Panc1 (cell line): ENCODE data around the gene PRLR. TPM values are rescaled to one million over a fixed set of nuclear protein-coding genes. Genes with fewer than 3 reads are reported as not detected.

Source experiments
- ATAC-seq: fragments of 200-7000 bp; cut with Tn5 transposase; 2 replicates; pipeline ENCODE4 v1.9.1; 2020; ENCODE audit warnings: mild to moderate bottlenecking, moderate library complexity
- BruUV-seq: library from RNA; stranded (reverse); fragments of 400-500 nt; replicated peaks from 2 replicates; lab custom pipeline; 2021; lab: Mats Ljungman, UMichigan
- CTCF ChIA-PET: fragments of 300-600 bp; sonication (Branson Sonifier 250); formaldehyde crosslinking; loops from one replicate; lab custom pipeline; 2022; ENCODE audit warnings: antibody characterized with exemption; lab: Charles Lee
- POLR2A ChIA-PET: fragments of 300-600 bp; sonication (Branson Sonifier 250); formaldehyde crosslinking; loops from one replicate; lab custom pipeline; 2022; ENCODE audit warnings: antibody characterized with exemption; lab: Charles Lee
- DNase-seq: peaks from one replicate; pipeline ENCODE4 v3.0.0-alpha.2; 2010; ENCODE audit warnings: low read depth, low spot score
- H3K27ac ChIP-seq: 2 replicates; pipeline ENCODE4 v1.5.1; 2011; ENCODE audit warnings: mild to moderate bottlenecking, low read length, inconsistent platforms
- H3K27me3 ChIP-seq: fragments of 200-500 bp; sonication (Bioruptor generic); 2 replicates; pipeline ENCODE4 v1.6.0; 2014; ENCODE audit warnings: low read length, inconsistent platforms; ENCODE audit not compliant: control insufficient read depth, insufficient read depth
- H3K36me3 ChIP-seq: fragments of 200-500 bp; sonication (Bioruptor generic); 2 replicates; pipeline ENCODE4 v1.5.1; 2014; ENCODE audit warnings: inconsistent platforms, mild to moderate bottlenecking, low read length, moderate library complexity; ENCODE audit not compliant: control insufficient read depth, insufficient read depth
- H3K4me1 ChIP-seq: 2 replicates; pipeline ENCODE4 v1.5.1; 2011; ENCODE audit warnings: inconsistent platforms, mild to moderate bottlenecking, low read length, moderate library complexity; ENCODE audit not compliant: control insufficient read depth, insufficient read depth
- H3K4me3 ChIP-seq, 2 experiments: 2 replicates each; pipeline ENCODE4 v1.5.1; 2011 to 2012; ENCODE audit warnings: low read depth in 2 of 2, low read length in 2 of 2, mild to moderate bottlenecking in 2 of 2, inconsistent platforms in 1 of 2, moderate library complexity in 1 of 2
- H3K9me3 ChIP-seq: fragments of 200-500 bp; sonication (Bioruptor generic); 2 replicates; pipeline ENCODE4 v1.5.1; 2014; ENCODE audit warnings: low read depth, mild to moderate bottlenecking, inconsistent platforms, low read length, moderate library complexity; ENCODE audit not compliant: control insufficient read depth, insufficient read depth
- CTCF ChIP-seq: fragments of 450-650 bp; IDR thresholded peaks from 2 replicates; pipeline ENCODE4 v1.5.1; 2017; ENCODE audit warnings: mild to moderate bottlenecking
- POLR2AphosphoS5 ChIP-seq: IDR thresholded peaks from 2 replicates; pipeline ENCODE4 v1.6.1; 2012; ENCODE audit warnings: mild to moderate bottlenecking, low read depth, low read length, moderate library complexity
- REST ChIP-seq, 2 experiments: IDR thresholded peaks; 2 replicates each; pipeline ENCODE4 v1.6.1; 2011 to 2012; ENCODE audit warnings: low read depth in 2 of 2, control low read depth in 1 of 2, low read length in 1 of 2, mild to moderate bottlenecking in 1 of 2, moderate library complexity in 1 of 2; ENCODE audit not compliant: insufficient read depth in 1 of 2
- SIN3A ChIP-seq: IDR thresholded peaks from 2 replicates; pipeline ENCODE4 v1.6.1; 2012; ENCODE audit warnings: low read depth, mild to moderate bottlenecking, low read length, moderate library complexity, borderline replicate concordance; ENCODE audit not compliant: insufficient read depth
- TCF7L2 ChIP-seq: IDR thresholded peaks from 2 replicates; pipeline ENCODE4 v1.6.1; 2011; ENCODE audit warnings: mild to moderate bottlenecking, low read depth, low read length, inconsistent platforms
- in situ Hi-C: cut with HindIII; loops from 2 replicates; pipeline ENCODE4 v1.10.0; 2016; ENCODE audit warnings: low sequenced_read_pairs, low pct_unique_long_range_greater_than_20kb
- intact Hi-C: fragments of 100-400 bp; cut with micrococcal nuclease; formaldehyde crosslinking; loops from one replicate; pipeline ENCODE4 v1.10.0; 2022; ENCODE audit not compliant: unreplicated experiment
- total RNA-seq: library from RNA; stranded (reverse); gene quantifications from one replicate; pipeline ENCODE4 v1.2.1, GENCODE V29; 2021; ENCODE audit not compliant: unreplicated experiment

The PRLR gene
- total RNA-seq, 1 experiment from 2014 or later: 0.46 TPM

- H3K9me3 ChIP-seq: no peaks in the 10 kb centered on the region
- intact Hi-C loops (no loop called here), in situ Hi-C loops (no loop called here)
- H3K27ac ChIP-seq: no peak overlapping the region
- CTCF ChIA-PET: no interaction called here
- no peaks in the 10 kb centered on the region for H3K36me3 ChIP-seq
- DNase-seq: no peak
- no peak overlapping the region for H3K4me3 ChIP-seq
- POLR2A ChIA-PET: interaction anchor here (0.5 to 0.7 kb wide), 2 partner anchors 9 to 30 kb away, joined by 3 to 5 read pairs; no protein-coding TSS in a partner anchor
- no TSS peak for BruUV-seq
- TF ChIP-seq CTCF (no peak), REST (IDR thresholded peaks at IDR 0.05; ENCODE audit: insufficient read depth in 1 of 2, low read depth in 2 of 2, low read length in 1 of 2) (no peak), TCF7L2 (no peak), SIN3A (no peak), POLR2AphosphoS5 (no peak)
- H3K27me3 ChIP-seq: peaks cover 7% of the 10 kb centered on the region
- no peaks in the 10 kb centered on the region for H3K4me1 ChIP-seq
- no peak for ATAC-seq
Observed at GRCh38 chr5:35041261-35041660, 189.0 kb downstream of the PRLR start.

DNA sequence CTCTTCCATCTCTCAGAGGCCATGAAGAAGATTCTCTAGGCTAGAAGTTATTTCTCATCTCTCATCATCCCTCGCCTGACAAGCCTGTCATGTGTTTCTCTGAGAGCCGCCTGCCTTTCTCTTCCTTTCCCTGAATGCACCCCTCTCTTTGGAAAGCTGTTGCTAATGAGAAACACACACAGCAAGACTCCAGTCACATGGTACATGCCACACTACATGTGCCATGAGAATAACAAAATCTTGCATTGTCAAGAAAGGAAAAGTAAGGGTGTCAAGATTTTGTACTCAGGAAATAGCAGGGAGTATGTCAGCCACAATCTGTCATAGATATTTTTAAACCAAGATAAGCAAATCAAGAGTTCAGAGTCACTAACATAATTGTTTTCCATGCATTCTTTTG lies 191.4 kb downstream of the PRLR start:
- DNase-seq (no peak), ATAC-seq (no peak)
- ChIA-PET CTCF (no interaction called here), POLR2A (no interaction called here)
- H3K4me1 ChIP-seq: no peaks in the 10 kb centered on the region
- no peak for TF ChIP-seq TCF7L2
- TF ChIP-seq SIN3A: no peak
- TF ChIP-seq REST (IDR thresholded peaks at IDR 0.05; ENCODE audit: insufficient read depth in 1 of 2, low read depth in 2 of 2, low read length in 1 of 2): no peak
- no peak for TF ChIP-seq POLR2AphosphoS5
- TF ChIP-seq CTCF: no peak
- in situ Hi-C loops: no loop called here
- H3K9me3 ChIP-seq: no peaks in the 10 kb centered on the region
- H3K27ac ChIP-seq: no peak overlapping the region
- H3K36me3 ChIP-seq: no peaks in the 10 kb centered on the region
- H3K27me3 ChIP-seq: peaks cover 11% of the 10 kb centered on the region
- no TSS peak for BruUV-seq
- intact Hi-C loops: no loop called here
- no peak overlapping the region for H3K4me3 ChIP-seq
